Vagina (tissue), 2 donors: Measurements from ENCODE around the gene ARL6IP5.

ENCODE experiments used
- POLR2AphosphoS5 ChIP-seq, 2 donors: sonication (generic); formaldehyde crosslinking; IDR thresholded peaks; one replicate each; pipeline ENCODE4 v1.9.0; 2017; ENCODE audit warnings: antibody characterized with exemption in 2 of 2, mild to moderate bottlenecking in 2 of 2, low read depth in 1 of 2; ENCODE audit not compliant: insufficient read depth in 1 of 2
- TF ChIP-seq, protein P1 (sequence below), 3 experiments: fragments of 450-650 bp in 2 of 3; fragments of 200-600 bp in 1 of 3; sonication (generic) in 1 of 3; IDR thresholded peaks; one replicate each; pipeline ENCODE4 v1.5.1; 2017 to 2019; ENCODE audit warnings: antibody characterized with exemption in 3 of 3, mild to moderate bottlenecking in 2 of 3, moderate library complexity in 2 of 3

- TF ChIP-seq, protein P1, sequence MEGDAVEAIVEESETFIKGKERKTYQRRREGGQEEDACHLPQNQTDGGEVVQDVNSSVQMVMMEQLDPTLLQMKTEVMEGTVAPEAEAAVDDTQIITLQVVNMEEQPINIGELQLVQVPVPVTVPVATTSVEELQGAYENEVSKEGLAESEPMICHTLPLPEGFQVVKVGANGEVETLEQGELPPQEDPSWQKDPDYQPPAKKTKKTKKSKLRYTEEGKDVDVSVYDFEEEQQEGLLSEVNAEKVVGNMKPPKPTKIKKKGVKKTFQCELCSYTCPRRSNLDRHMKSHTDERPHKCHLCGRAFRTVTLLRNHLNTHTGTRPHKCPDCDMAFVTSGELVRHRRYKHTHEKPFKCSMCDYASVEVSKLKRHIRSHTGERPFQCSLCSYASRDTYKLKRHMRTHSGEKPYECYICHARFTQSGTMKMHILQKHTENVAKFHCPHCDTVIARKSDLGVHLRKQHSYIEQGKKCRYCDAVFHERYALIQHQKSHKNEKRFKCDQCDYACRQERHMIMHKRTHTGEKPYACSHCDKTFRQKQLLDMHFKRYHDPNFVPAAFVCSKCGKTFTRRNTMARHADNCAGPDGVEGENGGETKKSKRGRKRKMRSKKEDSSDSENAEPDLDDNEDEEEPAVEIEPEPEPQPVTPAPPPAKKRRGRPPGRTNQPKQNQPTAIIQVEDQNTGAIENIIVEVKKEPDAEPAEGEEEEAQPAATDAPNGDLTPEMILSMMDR (IDR thresholded peaks at IDR 0.05) = no peak
- no peak for TF ChIP-seq POLR2AphosphoS5 (IDR thresholded peaks at IDR 0.05; ENCODE audit: insufficient read depth in 1 of 2, low read depth in 1 of 2)
Observed at GRCh38 chr3:69052472-69052898, 32.3 kb upstream of the ARL6IP5 start.
